ENCODE measurements around the gene SLC9A4. TPM values are rescaled to one million over a fixed set of nuclear protein-coding genes. Genes with fewer than 3 reads are reported as not detected.

Gene SLC9A4
- total and polyA plus RNA-seq, 2 donors (not counting 3 experiments of a cell fraction or from before 2014, with no cell fraction given): not detected

GRCh38 chr2:102453501-102453900 lies 19.5 kb upstream of the SLC9A4 start:
- CTCF ChIA-PET: interaction anchor here (0.7 to 3.1 kb wide), 3 partner anchors 10 to 434 kb away, joined by 3 to 9 read pairs (median 5); no protein-coding TSS in a partner anchor
- no TSS peak for BruUV-seq (replicated peaks)
- DNase-seq (ENCODE audit: low read depth, low spot score) (no peak), FAIRE-seq (no peak)
- POLR2A ChIA-PET: no interaction called here
- Histone ChIP-seq H4K20me1 (replicated peaks; ENCODE audit: control insufficient read depth, extremely low read depth, insufficient read depth, low read length) (no peaks in the 10 kb centered on the region), H3K9me3 (replicated peaks; ENCODE audit: control insufficient read depth, insufficient read depth, low read length) (no peaks in the 10 kb centered on the region), H2AFZ (ENCODE audit: low read depth, low read length) (no peak overlapping the region), H3K79me2 (ENCODE audit: control insufficient read depth, insufficient read depth, low read length) (no peaks in the 10 kb centered on the region), H3K9ac (replicated peaks; ENCODE audit: extremely low read depth, insufficient read depth, low read length) (no peak overlapping the region), H3K27me3 (ENCODE audit: control insufficient read depth in 2 of 2, insufficient read depth in 2 of 2, low read length in 2 of 2) (peaks cover 6 to 7% of the 10 kb centered on the region in 2 experiments), H3K27ac (ENCODE audit: insufficient read depth, low read depth, low read length) (no peak overlapping the region), H3K9me1 (replicated peaks; ENCODE audit: control insufficient read depth, extremely low read depth, insufficient read depth, low read length) (no peaks in the 10 kb centered on the region), H3K4me1 (ENCODE audit: control insufficient read depth, extremely low read depth, insufficient read depth, low read length) (no peaks in the 10 kb centered on the region), H3K4me3 (replicated peaks in 1 of 3; ENCODE audit: insufficient read depth in 1 of 3, low read depth in 1 of 3, low read length in 3 of 3) (no peak overlapping the region), H3K36me3 (ENCODE audit: control insufficient read depth in 2 of 2, extremely low read depth in 1 of 2, insufficient read depth in 2 of 2, low read length in 2 of 2) (no peaks in the 10 kb centered on the region), H3K4me2 (ENCODE audit: insufficient read depth, low read length) (no peak overlapping the region)
- intact Hi-C loops (cut with micrococcal nuclease): no loop called here
- TF ChIP-seq JUN (IDR thresholded peaks at IDR 0.05; ENCODE audit: borderline replicate concordance, insufficient read depth, insufficient read length, low read depth) (no peak), POLR2A (IDR thresholded peaks at IDR 0.05; ENCODE audit: low read depth, low read length) (no peak), MAX (IDR thresholded peaks at IDR 0.05; ENCODE audit: insufficient read depth, insufficient read length) (no peak), CTCF (IDR thresholded peaks at IDR 0.05; ENCODE audit: extremely low read depth in 1 of 2, insufficient read depth in 1 of 2, low read depth in 1 of 2, low read length in 2 of 2) (no peak), POLR2AphosphoS5 (IDR thresholded peaks at IDR 0.05; ENCODE audit: insufficient read depth, low read depth, low read length) (no peak), FOS (IDR thresholded peaks at IDR 0.05; ENCODE audit: borderline replicate concordance, insufficient read depth, low read length) (no peak), GATA2 (IDR thresholded peaks at IDR 0.05; ENCODE audit: insufficient read depth, insufficient read length, low read depth, low read length) (no peak)
- dilution Hi-C loops (cut with MboI; ENCODE audit: extremely low pct_ligation_motif_present, low sequenced_read_pairs): no loop called here

Measured in endothelial cell of umbilical vein (primary cell).